Stimulated activated CD4-positive, alpha-beta T cell treated with anti-CD3 and anti-CD28 coated beads, Interleukin-12 subunit alpha, Interleukin-12 subunit beta, amount 100 ng/mL, for 24 hours (primary cell): Measurements from ENCODE around the gene TRIM2.

Experiments
- DNase-seq, 2 experiments: peaks; one replicate each; pipeline ENCODE4 v3.0.0-alpha.2; 2020; ENCODE audit warnings: low read depth in 2 of 2

TRIM2 gene

DNA sequence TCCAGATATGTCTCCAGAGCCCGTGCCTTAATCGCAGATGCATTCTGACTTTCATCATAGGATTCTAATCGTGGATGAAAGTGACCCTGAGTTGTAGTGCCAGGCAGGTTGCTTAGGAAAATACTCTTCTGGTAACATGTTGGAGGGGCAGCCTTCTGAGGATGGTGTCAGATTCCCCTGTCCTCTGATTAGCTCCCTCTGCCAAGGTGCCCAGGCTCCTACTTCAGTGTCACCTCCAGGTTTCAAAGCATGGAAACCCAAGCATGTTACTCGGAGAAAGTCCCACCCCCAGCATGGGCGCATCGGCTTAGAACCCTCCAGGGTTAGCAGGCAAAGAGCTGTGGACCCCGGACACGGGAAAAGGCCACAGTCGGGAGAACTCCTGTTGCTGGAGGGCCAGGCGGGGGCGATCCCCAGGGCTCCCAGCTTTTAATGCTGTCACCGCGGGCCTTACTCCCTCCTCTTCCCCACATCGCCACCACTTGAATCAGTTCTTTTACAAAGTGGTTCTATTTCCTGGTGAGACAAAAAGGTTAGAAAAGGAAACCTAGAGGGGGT, 44.5 kb downstream of the TRIM2 start:
- DNase-seq, result no peak

DNA sequence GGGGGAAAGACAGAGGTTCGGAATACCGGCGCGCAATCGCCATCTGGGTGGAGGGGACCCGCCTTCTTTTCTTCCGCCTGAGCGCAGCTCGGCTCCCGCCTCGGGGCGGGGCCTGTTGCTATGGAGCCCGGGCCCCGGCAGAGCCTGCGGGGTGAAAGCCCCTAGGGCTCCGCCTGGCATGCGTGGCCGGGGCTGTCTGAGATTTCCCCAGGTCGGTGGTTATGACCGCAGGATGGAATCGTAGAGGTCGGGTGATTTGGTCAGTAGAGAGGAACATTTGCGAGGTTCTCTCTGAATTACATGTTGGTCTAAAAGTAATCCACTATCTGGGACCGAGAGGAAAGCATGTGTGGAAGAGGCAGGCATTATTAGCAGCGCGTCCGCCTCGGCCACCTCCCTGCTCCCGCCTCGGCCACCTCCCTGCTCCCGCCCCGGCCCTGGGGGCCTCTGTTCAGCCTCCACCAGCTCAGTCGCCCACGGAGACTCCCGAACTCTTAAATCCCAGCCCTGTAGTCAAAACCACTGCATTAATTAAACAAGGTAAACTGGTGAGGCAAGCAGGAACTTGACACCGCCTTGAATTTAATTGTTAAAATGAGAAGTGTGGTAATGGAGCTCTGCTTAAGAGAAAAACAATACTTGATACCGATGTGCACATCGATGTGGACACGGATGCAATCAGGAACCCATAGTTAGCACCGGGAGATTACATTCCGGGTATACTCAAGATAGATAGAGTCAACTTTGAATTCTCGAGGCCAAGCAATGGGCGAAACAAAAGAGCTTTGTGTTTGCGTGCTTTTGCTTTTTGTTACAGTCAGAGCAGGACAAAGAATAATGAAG, 45.2 kb downstream of the TRIM2 start:
- DNase-seq, result peak; percentile 68 to 82

DNA sequence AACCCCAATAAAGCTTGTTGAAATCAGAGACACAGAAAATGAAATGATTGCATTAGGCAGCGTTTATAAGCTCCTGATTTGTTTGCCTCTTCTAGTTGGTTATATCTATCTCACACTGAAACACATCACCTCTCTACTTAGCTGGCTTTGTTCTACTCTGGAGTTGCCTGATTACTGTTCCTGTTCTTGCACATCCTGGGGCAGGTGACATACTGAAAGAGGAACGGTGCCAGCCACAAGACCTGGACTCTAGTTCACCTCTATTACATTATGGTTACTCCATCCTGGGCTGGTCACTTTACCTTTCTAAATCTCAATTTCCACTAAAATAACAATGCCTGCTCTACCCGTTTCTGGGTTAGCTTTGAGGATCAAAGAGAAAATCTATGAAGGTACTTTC, 47.9 kb downstream of the TRIM2 start:
- DNase-seq, result no peak

GRCh38 chr4:153255233-153255632, 51.0 kb downstream of the TRIM2 start:
- DNase-seq, result no peak

- DNase-seq, result peak; percentile 6 to 44
Measured at GRCh38 chr4:153257151-153257620, 52.9 kb downstream of the TRIM2 start.

- DNase-seq, result no peak
Measured at GRCh38 chr4:153257991-153258390, 53.7 kb downstream of the TRIM2 start.

DNA sequence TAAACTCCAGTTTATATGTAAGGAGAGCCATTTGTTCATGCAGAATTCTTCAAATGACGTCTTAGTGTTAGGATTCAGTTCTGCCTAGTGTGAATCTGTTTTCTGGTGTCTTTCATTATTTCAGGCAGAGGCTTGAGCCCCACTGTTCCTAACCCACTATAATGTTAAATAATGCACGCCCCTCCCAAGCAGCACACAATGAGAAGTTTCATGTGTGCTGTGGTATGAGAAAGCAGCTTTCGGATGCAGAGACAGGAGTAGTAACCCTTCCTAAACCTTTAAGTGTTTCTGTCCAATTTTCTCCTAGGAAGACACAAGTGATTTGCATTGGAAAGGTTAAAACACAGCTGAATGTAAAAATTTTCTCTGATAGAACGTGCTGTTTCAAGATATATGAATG, 54.5 kb downstream of the TRIM2 start:
- no peak for DNase-seq

DNA sequence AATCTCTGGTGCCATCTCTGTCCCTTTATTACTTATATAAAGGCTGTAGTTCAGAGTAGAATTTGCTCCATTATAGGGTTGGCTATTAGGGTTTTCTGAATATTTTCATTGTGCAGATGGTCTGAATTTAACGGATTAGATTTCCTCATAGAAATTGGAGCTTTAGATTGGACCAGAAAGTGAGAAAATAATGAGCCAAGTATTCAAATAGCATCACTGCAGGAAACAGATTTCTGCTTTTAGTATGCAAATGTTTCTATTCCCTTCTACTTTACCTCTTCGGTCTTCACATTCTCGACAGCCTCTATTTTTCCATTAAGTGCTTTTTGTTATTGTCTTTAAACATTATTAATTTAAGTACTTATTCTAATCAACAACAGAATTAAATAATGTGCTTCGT, 55.4 kb downstream of the TRIM2 start:
- DNase-seq, result no peak

GRCh38 chr4:153260132-153260531, 55.9 kb downstream of the TRIM2 start:
- no peak for DNase-seq

GRCh38 chr4:153260553-153261300, 56.5 kb downstream of the TRIM2 start:
- no peak for DNase-seq

- no peak for DNase-seq
Measured at GRCh38 chr4:153261461-153261860, 57.2 kb downstream of the TRIM2 start.

GRCh38 chr4:153261914-153262313, 57.7 kb downstream of the TRIM2 start:
- no peak for DNase-seq

GRCh38 chr4:153265306-153266047, 61.2 kb downstream of the TRIM2 start:
- DNase-seq, result no peak

DNA sequence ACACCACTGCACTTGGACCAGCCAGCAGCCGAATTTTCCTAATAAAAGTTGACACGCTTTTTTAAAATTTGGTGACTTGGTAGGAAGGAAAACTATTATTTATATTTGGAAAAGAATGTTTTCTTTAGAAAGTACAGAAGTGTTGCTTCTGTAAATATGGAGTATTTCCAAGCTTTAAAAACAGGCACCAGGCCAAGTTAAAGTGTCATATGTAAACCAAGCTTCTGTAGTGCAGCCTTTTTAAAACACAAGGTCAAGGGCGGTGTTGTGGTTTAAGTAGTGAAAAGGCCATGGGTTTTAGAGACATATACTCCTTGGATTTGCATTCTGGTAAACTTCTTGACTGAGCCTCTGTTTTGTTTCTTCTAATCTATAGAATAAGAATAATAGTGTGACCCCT, 62.7 kb downstream of the TRIM2 start:
- DNase-seq, result no peak

DNA sequence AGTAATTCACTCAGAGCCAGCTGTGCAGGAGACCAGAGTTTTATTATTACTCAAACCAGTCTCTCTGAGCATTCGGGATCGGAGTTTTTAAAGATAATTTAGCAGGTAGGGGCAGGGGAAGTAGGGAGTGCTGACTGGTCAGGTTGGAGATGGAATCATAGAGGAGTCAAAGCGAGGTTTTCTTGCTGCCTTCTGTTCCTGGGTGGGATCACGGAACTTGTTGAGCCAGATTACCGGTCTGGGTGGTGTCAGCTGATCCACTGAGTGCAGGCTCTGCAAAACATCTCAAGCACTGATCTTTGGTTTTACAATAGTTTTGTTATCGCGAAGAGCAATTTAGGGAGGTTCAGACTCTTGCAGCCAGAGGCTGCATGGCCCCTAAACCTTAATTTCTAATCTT, 63.6 kb downstream of the TRIM2 start:
- no peak for DNase-seq

GRCh38 chr4:153268295-153268694, 64.1 kb downstream of the TRIM2 start:
- DNase-seq, result no peak

DNA sequence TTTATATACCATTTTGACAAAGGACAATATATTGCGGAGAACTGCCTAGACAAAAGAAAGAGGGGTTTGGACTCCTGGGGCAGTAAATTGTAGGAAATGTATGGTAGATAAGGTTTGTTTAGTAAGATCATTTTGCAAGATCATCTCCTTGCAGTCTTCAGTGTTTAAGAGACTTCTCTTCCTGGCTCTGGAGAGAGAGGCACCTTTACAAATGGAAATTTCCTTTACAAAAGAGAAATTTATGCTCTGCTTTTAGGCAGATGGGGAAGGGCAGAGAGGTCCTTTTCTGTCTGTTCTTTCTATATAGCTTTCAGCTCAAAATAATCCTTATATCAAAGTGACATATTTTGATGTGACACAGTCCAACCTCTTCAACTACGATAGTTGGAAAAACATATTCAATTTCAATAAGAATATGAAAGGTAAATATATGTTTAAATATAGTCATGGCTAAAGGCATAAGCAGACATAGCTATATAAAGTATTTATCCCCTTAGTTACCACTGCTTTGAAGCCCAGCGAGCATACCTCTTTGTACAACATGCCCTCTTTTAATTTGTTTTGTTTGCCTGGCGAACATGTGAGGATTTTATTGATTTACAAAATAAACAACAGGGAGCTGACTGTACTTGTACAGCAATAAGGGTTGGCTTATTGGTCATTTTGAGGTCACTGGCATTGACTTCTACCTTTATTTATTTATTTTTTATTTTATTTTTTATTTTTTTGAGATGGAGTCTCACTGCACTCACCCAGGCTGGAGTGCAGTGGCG, 65.2 kb downstream of the TRIM2 start:
- DNase-seq, result no peak

GRCh38 chr4:153270361-153270760, 66.1 kb downstream of the TRIM2 start:
- no peak for DNase-seq

- DNase-seq, result no peak
Measured at GRCh38 chr4:153271820-153272219, 67.6 kb downstream of the TRIM2 start.

DNA sequence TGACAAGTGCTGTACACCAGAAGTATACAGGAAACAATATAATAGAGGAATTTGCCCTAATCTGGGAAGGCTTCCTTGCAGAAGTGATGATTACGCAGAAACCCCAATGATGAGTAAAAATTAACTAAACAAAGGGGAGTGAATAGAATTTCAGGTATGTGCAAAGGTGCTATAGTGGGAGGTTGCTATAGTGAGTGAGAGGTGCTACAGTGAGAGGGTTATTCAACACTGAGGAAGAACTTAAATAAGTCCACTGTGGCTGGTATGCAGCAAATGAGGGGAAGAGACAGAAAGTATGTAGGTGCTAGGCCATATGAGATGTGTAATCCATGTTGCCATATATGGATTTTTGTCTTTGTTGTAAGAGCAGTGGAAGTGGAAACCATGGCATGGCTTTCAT, 69.5 kb downstream of the TRIM2 start:
- DNase-seq, result no peak

DNA sequence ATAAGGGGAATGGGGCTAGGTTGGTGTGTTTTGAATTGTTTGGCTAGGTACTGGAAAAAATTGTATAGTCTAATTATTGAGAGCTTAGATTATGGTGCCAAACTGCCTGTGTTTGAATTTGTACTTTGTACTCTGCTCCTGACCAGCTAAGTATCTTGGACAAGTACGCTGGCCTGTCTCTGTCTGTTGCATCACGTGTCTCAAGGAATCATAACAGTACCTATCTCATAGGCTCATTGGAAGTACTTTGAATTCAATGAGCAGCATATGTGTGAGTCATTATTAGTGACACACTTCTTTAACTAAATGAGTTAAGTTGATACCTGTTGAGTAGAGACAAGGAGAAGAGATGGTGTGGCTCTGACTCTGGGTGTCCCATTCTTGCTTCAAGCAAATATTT, 70.7 kb downstream of the TRIM2 start:
- no peak for DNase-seq
